Measurements from ENCODE around the gene ARL15.
"Not testable (repeated sequence)": the region's sequence is repeated elsewhere in the genome, so short reads cannot be mapped to it uniquely, and the experiment has no call there.

Gene ARL15

GRCh38 chr5:54310433-54311175, at the start of gene ARL15:
ARL15 (minus strand) TSS chr5:54310573.
- Histone ChIP-seq H3K27me3 (ENCODE audit: low read depth) (0 out of 2 replicates have a peak, but pooled peaks cover 2% of the 10 kb centered on the region), H3K4me3 (peak within 1 kb of the TSS; percentile 62), H3K9me3 (no peaks in the 10 kb centered on the region), H3K4me1 (peaks cover 11% of the 10 kb centered on the region), H3K36me3 (replicated peaks) (no peaks in the 10 kb centered on the region)
- peak; percentile 96 to 98 for DNase-seq (ENCODE audit: low spot score in 2 of 2)
- in situ Hi-C loops (cut with MboI; ENCODE audit: low sequenced_read_pairs): loop anchor here (5.0 kb wide), 1 partner anchor 97 kb away; no protein-coding TSS in a partner anchor

DNA sequence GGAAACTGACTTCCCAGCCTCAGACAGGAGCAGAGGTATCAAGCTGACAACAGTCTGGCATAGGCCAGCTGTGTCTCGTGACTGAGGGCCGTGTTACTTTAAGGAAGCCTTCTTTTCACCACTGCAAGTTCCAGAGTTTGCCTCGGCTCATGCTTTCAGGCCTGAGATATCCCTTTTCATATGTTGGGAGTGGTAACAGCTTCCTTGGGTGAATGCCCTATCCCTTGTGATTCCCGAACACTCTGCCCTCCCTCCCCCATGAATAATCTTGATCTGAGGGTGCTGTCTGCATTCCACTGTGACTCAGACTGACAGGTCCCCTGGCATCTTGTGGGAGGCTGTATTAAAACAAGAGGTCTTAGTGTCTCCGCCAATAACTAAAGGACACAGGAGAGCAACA, 49.7 kb upstream of the ARL15 start:
- DNase-seq (ENCODE audit: low spot score in 2 of 2): no peak
- Histone ChIP-seq H3K4me3 (no peak overlapping the region), H3K9me3 (peaks cover 3% of the 10 kb centered on the region; the same call in 1 of the 2 replicates), H3K4me1 (no peaks in the 10 kb centered on the region), H3K36me3 (replicated peaks) (no peaks in the 10 kb centered on the region), H3K27me3 (ENCODE audit: low read depth) (no peaks in the 10 kb centered on the region)
- in situ Hi-C loops (cut with MboI; ENCODE audit: low sequenced_read_pairs): no loop called here

GRCh38 chr5:54357408-54358058, 47.2 kb upstream of the ARL15 start:
- Histone ChIP-seq H3K36me3 (replicated peaks) (no peaks in the 10 kb centered on the region), H3K27me3 (ENCODE audit: low read depth) (no peaks in the 10 kb centered on the region), H3K9me3 (peaks cover 5% of the 10 kb centered on the region; the same call in 1 of the 2 replicates), H3K4me3 (no peak overlapping the region), H3K4me1 (no peaks in the 10 kb centered on the region)
- in situ Hi-C loops (cut with MboI; ENCODE audit: low sequenced_read_pairs): no loop called here
- no peak for DNase-seq (ENCODE audit: low spot score in 2 of 2)

GRCh38 chr5:54353933-54354564, 43.7 kb upstream of the ARL15 start:
- H3K9me3 ChIP-seq; H3K4me3 ChIP-seq; H3K36me3 ChIP-seq (replicated peaks); DNase-seq (ENCODE audit: low spot score in 2 of 2); H3K27me3 ChIP-seq (ENCODE audit: low read depth); in situ Hi-C loops (cut with MboI; ENCODE audit: low sequenced_read_pairs); H3K4me1 ChIP-seq: not testable (repeated sequence)

GRCh38 chr5:54352580-54352979, 42.2 kb upstream of the ARL15 start:
- H3K36me3 ChIP-seq (replicated peaks); H3K4me1 ChIP-seq; H3K9me3 ChIP-seq; in situ Hi-C loops (cut with MboI; ENCODE audit: low sequenced_read_pairs); DNase-seq (ENCODE audit: low spot score in 2 of 2); H3K27me3 ChIP-seq (ENCODE audit: low read depth); H3K4me3 ChIP-seq: not testable (repeated sequence)

GRCh38 chr5:54347221-54347865, 37.0 kb upstream of the ARL15 start:
- in situ Hi-C loops (cut with MboI; ENCODE audit: low sequenced_read_pairs): no loop called here
- peaks cover 12% of the 10 kb centered on the region; the same call in 1 of the 2 replicates for H3K9me3 ChIP-seq

DNA sequence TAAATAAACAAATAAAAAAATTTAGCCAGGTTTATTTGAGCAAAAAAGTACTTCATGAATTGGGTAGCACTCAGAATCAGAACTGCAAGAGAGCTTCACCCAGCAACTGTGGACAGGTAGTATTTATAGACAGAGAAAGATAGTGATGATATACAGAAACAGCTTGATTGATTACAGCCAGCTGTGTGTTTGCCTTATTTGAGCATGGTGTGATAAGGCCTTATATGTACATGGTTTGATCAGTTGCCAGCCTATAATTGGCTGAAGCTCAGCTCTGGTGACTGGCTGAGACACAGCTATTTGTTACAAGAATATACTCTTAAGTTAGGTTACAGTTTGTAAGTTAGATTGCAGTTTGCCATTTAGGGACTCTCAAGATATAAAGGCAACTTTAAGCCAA, 34.3 kb upstream of the ARL15 start:
- no peaks in the 10 kb centered on the region for H3K4me1 ChIP-seq
- no peak overlapping the region for H3K4me3 ChIP-seq
- no peak for DNase-seq (ENCODE audit: low spot score in 2 of 2)
- peaks cover 8% of the 10 kb centered on the region; the same call in 1 of the 2 replicates for H3K9me3 ChIP-seq
- in situ Hi-C loops (cut with MboI; ENCODE audit: low sequenced_read_pairs): no loop called here
- H3K27me3 ChIP-seq (ENCODE audit: low read depth): no peaks in the 10 kb centered on the region
- no peaks in the 10 kb centered on the region for H3K36me3 ChIP-seq (replicated peaks)

More at GRCh38 chr5:54347221-54347865, 37.0 kb upstream of the ARL15 start:
- H3K27me3 ChIP-seq (ENCODE audit: low read depth): no peaks in the 10 kb centered on the region
- H3K4me3 ChIP-seq: no peak overlapping the region
- H3K36me3 ChIP-seq (replicated peaks): no peaks in the 10 kb centered on the region
- DNase-seq (ENCODE audit: low spot score in 2 of 2): no peak
- no peaks in the 10 kb centered on the region for H3K4me1 ChIP-seq

DNA sequence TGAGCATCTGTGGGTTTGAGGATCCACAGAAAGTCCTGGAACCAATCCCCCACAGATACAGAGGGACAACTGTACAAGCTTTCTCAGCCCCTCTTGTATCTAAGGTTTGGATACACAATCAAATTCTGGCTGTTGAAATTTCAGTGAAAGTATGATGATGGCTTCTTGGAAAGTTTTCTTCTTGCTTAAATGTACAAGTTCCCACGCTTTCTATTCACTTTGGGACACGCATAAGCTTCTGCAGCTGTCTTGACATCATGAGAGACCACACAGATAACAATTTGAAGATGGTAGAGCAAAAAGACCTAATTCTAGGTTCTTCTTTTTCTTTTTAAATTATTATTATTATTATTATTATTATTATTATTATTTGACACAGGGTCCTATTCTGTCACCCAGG, 31.6 kb upstream of the ARL15 start:
- H3K4me3 ChIP-seq: no peak overlapping the region
- no peaks in the 10 kb centered on the region for H3K27me3 ChIP-seq (ENCODE audit: low read depth)
- H3K9me3 ChIP-seq: peaks cover 7% of the 10 kb centered on the region; the same call in 1 of the 2 replicates
- H3K36me3 ChIP-seq (replicated peaks): no peaks in the 10 kb centered on the region
- DNase-seq (ENCODE audit: low spot score in 2 of 2): no peak
- in situ Hi-C loops (cut with MboI; ENCODE audit: low sequenced_read_pairs): no loop called here
- no peaks in the 10 kb centered on the region for H3K4me1 ChIP-seq

DNA sequence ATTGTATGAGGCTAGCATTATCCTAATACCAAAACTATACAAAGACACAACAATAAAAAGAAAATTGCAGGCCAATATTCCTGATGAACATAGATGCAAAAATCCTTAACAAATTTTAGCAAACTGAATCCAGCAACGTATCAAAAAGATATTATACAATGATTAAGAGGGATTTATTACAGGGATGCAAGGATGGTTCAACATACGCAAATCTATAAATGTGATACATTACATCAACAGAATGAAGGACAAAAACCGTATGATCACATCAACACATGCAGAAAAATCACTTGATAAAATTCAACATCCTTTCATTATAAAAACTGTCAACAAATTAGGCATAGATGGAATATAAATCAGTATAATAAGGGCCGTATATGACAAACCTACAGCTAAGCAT, 27.1 kb upstream of the ARL15 start:
- Histone ChIP-seq H3K36me3 (replicated peaks) (no peaks in the 10 kb centered on the region), H3K27me3 (ENCODE audit: low read depth) (no peaks in the 10 kb centered on the region), H3K4me3 (no peak overlapping the region), H3K4me1 (no peaks in the 10 kb centered on the region), H3K9me3 (peaks cover 4% of the 10 kb centered on the region; the same call in 1 of the 2 replicates)
- no peak for DNase-seq (ENCODE audit: low spot score in 2 of 2)
- in situ Hi-C loops (cut with MboI; ENCODE audit: low sequenced_read_pairs): no loop called here

DNA sequence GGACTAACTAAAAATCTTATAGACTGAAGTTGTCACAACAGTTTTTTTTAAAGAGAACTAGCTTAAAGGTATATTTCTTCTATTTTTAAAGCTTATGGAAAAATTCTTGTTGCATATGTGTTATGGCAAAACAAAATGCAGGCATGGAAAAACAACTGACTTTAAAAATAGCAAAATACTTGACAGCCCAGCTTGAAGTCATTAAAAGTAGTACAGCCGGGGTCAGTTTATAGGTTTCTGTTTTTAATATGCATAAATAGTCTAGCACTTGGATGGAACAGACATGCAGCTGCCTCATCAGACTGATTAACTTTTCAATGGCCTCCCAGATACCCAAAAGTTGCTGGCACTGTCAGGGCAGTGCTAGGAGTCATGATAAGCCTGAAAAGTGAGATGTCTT, 22.3 kb upstream of the ARL15 start:
- Histone ChIP-seq H3K36me3 (replicated peaks) (no peaks in the 10 kb centered on the region), H3K9me3 (peaks cover 3% of the 10 kb centered on the region; the same call in 1 of the 2 replicates), H3K27me3 (ENCODE audit: low read depth) (no peaks in the 10 kb centered on the region), H3K4me3 (no peak overlapping the region), H3K4me1 (no peaks in the 10 kb centered on the region)
- no peak for DNase-seq (ENCODE audit: low spot score in 2 of 2)
- in situ Hi-C loops (cut with MboI; ENCODE audit: low sequenced_read_pairs): no loop called here

GRCh38 chr5:54329731-54330709, 19.6 kb upstream of the ARL15 start:
- Histone ChIP-seq H3K4me3 (no peak overlapping the region), H3K4me1 (no peaks in the 10 kb centered on the region), H3K9me3 (no peaks in the 10 kb centered on the region), H3K27me3 (ENCODE audit: low read depth) (no peaks in the 10 kb centered on the region), H3K36me3 (replicated peaks) (no peaks in the 10 kb centered on the region)
- no peak for DNase-seq (ENCODE audit: low spot score in 2 of 2)
- in situ Hi-C loops (cut with MboI; ENCODE audit: low sequenced_read_pairs): no loop called here

DNA sequence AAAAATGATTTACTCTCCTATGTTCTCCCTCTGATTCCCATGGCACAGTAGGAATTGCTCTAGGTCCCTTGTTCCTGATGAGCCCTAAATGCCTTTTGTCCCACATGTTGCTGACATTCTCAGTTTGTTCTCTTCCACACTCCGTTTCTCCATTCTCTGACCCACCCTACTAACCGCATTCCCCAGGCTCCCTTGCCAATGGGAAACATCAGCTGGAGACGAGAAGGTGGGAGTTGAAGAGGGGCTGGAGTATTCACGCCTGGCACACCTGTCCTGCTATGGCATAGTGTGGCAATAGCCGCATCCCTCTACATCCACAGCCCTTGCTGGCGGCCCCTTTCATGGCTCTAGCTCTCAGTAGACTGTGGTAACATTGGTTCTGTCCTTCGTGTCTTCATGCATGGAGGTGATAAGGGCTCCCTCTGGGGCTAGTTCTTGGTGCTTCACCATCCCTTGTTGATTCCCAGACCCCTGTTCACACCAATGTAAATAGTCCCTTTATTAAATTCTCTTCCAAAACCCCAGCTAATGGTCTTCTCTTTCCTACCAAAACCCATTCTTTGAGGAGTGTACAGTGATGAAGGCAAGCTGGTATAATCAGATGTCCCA, 16.4 kb upstream of the ARL15 start:
- Histone ChIP-seq H3K4me3 (no peak overlapping the region), H3K36me3 (replicated peaks) (no peaks in the 10 kb centered on the region), H3K27me3 (ENCODE audit: low read depth) (no peaks in the 10 kb centered on the region), H3K4me1 (no peaks in the 10 kb centered on the region), H3K9me3 (no peaks in the 10 kb centered on the region)
- in situ Hi-C loops (cut with MboI; ENCODE audit: low sequenced_read_pairs): no loop called here
- DNase-seq (ENCODE audit: low spot score in 2 of 2): no peak

Measured in HAP-1 (cell line).